ENCODE data around the gene ATF2.
A peak's percentile ranks its signal among the peaks of the same experiment; 100 is the strongest.

The ATF2 gene

DNA sequence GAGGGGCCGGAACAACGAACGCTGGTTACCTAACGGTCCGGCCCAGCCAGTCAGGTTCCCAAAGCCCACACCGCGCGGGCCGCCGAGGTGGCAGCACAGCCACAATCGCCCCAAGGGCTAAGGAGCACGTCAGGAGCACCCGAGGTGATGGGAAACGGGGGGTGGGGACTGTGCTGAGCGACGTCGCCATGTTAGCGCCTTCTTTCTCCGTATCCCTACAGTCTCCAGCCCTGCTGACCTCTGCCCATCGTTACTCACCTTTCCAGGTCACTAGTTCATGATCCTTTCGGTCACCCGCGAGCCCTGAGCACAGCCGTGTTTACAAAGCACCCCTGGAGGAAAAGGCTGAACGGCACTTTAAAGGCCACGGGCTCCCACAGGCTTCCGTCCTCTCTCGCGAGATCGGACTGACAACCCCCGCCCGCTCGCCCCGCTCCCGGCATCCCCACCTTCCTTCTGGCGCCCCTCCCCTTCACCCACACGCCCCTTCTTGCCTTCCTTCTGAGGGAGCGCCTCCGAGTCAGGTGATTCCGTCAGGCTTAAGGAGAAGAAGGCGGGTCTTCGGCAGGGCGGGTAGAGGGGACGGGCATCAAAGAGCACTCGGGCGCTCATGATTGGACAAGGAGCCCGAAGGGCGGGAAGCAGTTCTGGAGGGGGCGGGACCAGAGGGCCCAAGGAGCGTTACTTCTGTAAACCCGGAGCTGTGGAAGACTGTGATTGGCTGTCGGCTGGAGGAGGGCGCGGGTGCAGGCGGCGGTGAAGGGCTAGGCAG is at the start of gene ATF2:
Gene ATF2 (minus strand): TSS at position 412 of the 772 bp plus-strand sequence. CDS start 31,760 bp downstream, outside the sequence.
- peak; percentile 100 for DNase-seq (ENCODE audit: low read depth)

- no peak for DNase-seq (ENCODE audit: low read depth)
Measured at GRCh38 chr2:175207741-175208438, 39.9 kb upstream of the ATF2 start.

GRCh38 chr2:175206866-175207265 is 38.9 kb upstream of the ATF2 start:
- DNase-seq (ENCODE audit: low read depth) = no peak

DNA sequence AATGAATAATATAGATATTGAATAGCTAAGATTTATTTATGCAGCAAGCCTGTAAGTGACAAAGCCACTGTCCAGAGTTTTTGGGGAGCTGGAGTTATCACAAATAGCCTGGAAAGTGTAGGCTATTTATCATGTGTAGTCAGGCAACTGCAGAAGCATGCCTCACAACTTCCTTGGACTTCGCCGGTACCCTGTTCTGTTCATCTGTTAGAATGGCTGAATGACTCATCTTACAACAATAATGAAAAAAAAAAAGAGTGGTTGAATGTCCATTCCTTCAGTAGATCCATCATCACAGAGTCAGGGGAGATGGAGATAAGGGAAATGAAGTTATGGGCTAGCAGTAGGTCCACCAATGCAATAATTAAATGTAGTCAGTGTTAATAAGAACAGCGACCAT is 37.5 kb upstream of the ATF2 start:
- DNase-seq (ENCODE audit: low read depth) = peak; percentile 63

GRCh38 chr2:175203621-175204496 is 35.9 kb upstream of the ATF2 start:
- DNase-seq (ENCODE audit: low read depth) = peak; percentile 67

GRCh38 chr2:175195012-175195411 is 27.0 kb upstream of the ATF2 start:
- DNase-seq (ENCODE audit: low read depth) = no peak

- DNase-seq (ENCODE audit: low read depth) = no peak
Measured at GRCh38 chr2:175188761-175189160, 20.8 kb upstream of the ATF2 start.

GRCh38 chr2:175187378-175187777 is 19.4 kb upstream of the ATF2 start:
- DNase-seq (ENCODE audit: low read depth) = peak; percentile 70

DNA sequence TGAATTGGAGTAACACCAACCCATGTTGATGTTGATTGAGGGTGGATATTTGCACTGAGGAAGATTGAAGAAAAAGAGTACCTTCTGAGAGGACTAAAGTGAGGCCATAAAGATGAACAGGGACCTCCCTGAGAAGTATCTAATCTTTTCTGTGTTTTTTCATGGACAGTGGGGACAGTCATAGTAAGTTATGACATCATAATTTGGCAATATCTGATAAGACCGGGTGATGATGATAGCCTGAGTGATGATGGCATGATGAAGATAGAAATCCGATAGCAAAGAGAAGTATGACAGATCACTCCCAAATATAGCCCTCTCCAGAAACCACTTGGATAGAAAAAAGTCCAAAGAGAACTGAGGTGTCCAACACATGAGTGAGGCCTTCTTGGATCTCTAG is 15.7 kb upstream of the ATF2 start:
- no peak for DNase-seq (ENCODE audit: low read depth)

GRCh38 chr2:175181877-175182308 is 13.9 kb upstream of the ATF2 start:
- no peak for DNase-seq (ENCODE audit: low read depth)

DNA sequence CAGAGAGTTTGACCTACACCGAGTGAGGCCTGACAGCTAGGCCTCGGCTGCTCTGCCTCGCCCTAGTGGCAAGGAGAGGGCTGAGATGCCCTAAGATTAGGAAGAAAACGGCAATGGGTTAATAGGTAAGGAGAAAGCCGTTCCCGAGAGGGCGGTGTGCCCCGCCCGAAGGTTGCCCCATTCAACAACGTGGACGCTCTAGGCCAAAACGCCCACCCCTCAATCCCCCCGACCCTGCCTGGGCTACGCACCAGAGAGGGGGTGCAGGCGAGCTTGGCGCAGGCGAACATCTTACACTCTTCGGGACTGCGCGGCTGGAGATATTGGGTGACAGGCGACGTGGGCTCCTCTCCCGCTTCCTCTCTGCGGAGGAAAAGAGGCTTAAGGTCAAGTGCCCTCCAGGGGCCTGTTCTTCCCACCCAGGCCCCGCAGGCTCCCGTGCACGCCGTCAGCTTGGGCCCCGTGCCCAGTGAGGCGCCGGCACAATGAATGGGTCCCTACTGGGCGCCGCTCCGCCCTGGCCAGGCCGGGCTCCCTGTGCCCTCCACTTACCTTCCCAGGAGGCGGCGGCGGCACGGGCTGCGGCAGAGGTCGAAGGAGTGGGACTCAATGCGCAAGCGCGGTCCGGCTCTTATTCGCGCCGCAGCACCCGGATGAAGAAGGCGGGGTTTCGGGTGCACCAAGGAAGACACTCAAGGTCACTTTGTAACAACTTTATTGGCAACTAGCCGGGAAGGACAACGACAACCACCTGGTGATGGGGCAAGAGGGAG is 13.3 kb upstream of the ATF2 start, which contains the start of gene ATP5MC3:
Gene ATP5MC3 (minus strand): TSS at position 607 of the 773 bp plus-strand sequence. CDS start 317 bp downstream, at position 290.
- peak; percentile 96 for DNase-seq (ENCODE audit: low read depth)

- peak; percentile 67 for DNase-seq (ENCODE audit: low read depth)
Measured at GRCh38 chr2:175180701-175181103, 12.7 kb upstream of the ATF2 start.

GRCh38 chr2:175176624-175177023 is 8.6 kb upstream of the ATF2 start:
- DNase-seq (ENCODE audit: low read depth) = no peak

DNA sequence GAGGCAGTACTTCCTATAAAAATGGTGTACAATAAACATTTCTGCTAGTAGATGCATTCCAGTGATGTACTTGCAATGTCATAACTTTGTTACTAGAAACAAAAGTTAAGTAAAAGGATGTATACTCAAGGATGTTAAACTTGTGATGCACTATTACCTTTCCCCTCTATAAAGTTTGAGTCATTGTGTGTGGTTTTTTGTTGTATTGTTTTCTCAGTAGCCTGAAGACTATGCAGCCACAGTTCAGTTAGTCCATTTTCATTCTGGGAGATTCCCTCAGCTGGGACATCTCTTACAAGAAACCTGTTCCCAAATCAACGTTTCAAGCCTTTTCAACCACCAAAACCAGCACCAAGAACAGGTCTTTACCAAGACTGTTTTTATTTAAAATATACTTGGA is 7.9 kb upstream of the ATF2 start:
- DNase-seq (ENCODE audit: low read depth) = peak; percentile 64

DNA sequence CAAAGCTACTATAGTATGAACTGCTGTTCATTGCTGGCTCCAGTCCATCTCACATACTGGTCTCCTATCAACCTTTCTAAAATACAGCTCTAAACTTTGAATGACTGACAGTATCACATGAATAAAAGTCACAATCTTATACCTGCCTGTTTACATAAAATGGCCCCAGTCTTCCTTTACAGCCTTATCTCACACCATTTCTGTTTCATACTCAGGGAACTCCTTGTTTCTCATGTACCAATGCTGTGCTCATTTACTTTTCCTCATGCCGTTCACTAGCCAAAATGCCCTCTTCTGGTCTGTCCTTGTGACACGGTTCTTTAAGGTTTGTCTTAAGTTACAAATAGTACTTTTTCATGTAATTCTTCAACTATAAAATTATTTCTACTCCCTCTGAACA is 7.3 kb upstream of the ATF2 start:
- no peak for DNase-seq (ENCODE audit: low read depth)

- DNase-seq (ENCODE audit: low read depth) = no peak
Measured at GRCh38 chr2:175170659-175171304, 2.8 kb upstream of the ATF2 start.

GRCh38 chr2:175169191-175169590 is 1.2 kb upstream of the ATF2 start:
- no peak for DNase-seq (ENCODE audit: low read depth)

GRCh38 chr2:175168564-175168945 is 552 bp upstream of the ATF2 start:
- DNase-seq (ENCODE audit: low read depth) = no peak

GRCh38 chr2:175167076-175167791 is 769 bp downstream of the ATF2 start:
- peak; percentile 64 for DNase-seq (ENCODE audit: low read depth)

- no peak for DNase-seq (ENCODE audit: low read depth)
Measured at GRCh38 chr2:175166216-175166824, 1.7 kb downstream of the ATF2 start.

Measured in ELR (cell line).